Stomach (tissue), 4 donors: Measurements from ENCODE around the gene AQP12B.

Experiments used
- POLR2A ChIP-seq, 4 donors: fragments of 450-650 bp; IDR thresholded peaks; one replicate each; pipeline ENCODE4 v1.6.1; 2016; ENCODE audit warnings: antibody characterized with exemption in 4 of 4, control low read depth in 2 of 4, mild to moderate bottlenecking in 1 of 4, moderate library complexity in 1 of 4
- TF ChIP-seq, protein P1 (sequence below), 7 experiments: fragments of 450-650 bp in 4 of 7; fragments of 200-600 bp in 3 of 7; sonication (generic) in 3 of 7; IDR thresholded peaks; one replicate each; pipeline ENCODE4 v1.5.1; 2016 to 2019; ENCODE audit warnings: antibody characterized with exemption in 7 of 7, control low read depth in 2 of 7, mild to moderate bottlenecking in 1 of 7

GRCh38 chr2:240646900-240647502, 35.7 kb downstream of the AQP12B start:
- TF ChIP-seq POLR2A (IDR thresholded peaks at IDR 0.05), result no peak
- TF ChIP-seq, protein P1, sequence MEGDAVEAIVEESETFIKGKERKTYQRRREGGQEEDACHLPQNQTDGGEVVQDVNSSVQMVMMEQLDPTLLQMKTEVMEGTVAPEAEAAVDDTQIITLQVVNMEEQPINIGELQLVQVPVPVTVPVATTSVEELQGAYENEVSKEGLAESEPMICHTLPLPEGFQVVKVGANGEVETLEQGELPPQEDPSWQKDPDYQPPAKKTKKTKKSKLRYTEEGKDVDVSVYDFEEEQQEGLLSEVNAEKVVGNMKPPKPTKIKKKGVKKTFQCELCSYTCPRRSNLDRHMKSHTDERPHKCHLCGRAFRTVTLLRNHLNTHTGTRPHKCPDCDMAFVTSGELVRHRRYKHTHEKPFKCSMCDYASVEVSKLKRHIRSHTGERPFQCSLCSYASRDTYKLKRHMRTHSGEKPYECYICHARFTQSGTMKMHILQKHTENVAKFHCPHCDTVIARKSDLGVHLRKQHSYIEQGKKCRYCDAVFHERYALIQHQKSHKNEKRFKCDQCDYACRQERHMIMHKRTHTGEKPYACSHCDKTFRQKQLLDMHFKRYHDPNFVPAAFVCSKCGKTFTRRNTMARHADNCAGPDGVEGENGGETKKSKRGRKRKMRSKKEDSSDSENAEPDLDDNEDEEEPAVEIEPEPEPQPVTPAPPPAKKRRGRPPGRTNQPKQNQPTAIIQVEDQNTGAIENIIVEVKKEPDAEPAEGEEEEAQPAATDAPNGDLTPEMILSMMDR (IDR thresholded peaks at IDR 0.05), result no peak
